Retinal pigment epithelial cell (primary cell): ENCODE measurements around the gene EFNA5.
"Not testable (repeated sequence)": the region's sequence is repeated elsewhere in the genome, so short reads cannot be mapped to it uniquely, and the experiment has no call there.

Experiments used
- DNase-seq: peaks from one replicate; pipeline ENCODE4 v3.0.0-alpha.2; 2010; ENCODE audit warnings: low read depth
- H3K4me3 ChIP-seq: 2 replicates; pipeline ENCODE4 v1.5.1; 2011; ENCODE audit warnings: mild to moderate bottlenecking, low read length, control low read depth, moderate library complexity
- CTCF ChIP-seq: conservative IDR thresholded peaks from 2 replicates; pipeline ENCODE4 v1.5.1; 2011; ENCODE audit warnings: low read depth, low read length, control low read depth, inconsistent platforms

Gene EFNA5

GRCh38 chr5:107500347-107500746 is 170.4 kb downstream of the EFNA5 start:
- no peak for DNase-seq
- TF ChIP-seq CTCF, result no peak
- no peak overlapping the region for H3K4me3 ChIP-seq

GRCh38 chr5:107499776-107500175 is 171.0 kb downstream of the EFNA5 start:
- H3K4me3 ChIP-seq, result no peak overlapping the region
- DNase-seq, result no peak
- no peak for TF ChIP-seq CTCF

DNA sequence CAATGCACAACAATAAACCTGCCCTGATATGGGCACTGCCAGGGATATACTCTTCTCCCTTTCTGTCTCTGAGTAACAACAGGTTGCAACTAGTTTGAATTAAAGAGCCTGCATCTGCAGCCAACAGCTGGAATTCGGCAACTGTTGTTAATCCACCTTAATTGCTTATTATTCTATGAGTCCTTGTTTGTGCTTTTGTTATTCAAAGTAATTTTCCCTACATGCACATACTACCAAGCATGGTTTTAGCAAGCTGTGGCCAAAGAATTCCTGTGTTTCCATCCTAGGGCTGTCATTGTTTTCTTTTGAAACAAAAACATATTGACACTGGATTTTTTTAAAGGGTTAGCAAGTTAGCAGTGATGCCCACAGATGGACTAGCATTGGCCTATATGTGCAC is 171.5 kb downstream of the EFNA5 start:
- no peak overlapping the region for H3K4me3 ChIP-seq
- TF ChIP-seq CTCF, result no peak
- DNase-seq, result no peak

- no peak overlapping the region for H3K4me3 ChIP-seq
- no peak for DNase-seq
- TF ChIP-seq CTCF, result no peak
Measured at GRCh38 chr5:107496466-107496865, 174.3 kb downstream of the EFNA5 start.

- not testable (repeated sequence) for H3K4me3 ChIP-seq, DNase-seq
Measured at GRCh38 chr5:107494129-107494528, 176.6 kb downstream of the EFNA5 start.

DNA sequence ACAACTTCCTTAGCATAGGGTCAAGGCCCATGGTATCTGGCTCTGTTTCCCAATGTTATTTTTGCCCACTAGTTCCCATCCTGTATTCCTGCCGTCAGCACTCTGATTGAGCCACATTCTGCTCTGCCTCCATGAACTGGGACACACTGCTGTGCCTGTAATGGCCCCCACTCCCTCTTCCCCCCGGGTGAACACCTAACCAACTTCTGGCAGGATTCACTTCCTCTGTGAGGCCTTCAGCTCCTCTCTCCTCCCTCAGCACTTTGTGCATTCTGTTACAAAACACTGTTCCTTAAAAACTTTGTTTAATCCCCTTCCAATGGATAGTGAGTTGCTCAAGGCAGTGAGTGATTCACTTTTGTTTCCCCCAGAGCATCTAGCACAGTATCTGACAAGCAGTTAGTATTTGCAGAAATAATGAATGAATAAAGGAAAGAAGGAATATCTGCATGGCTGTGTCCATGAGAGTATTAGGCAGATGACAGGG is 183.6 kb downstream of the EFNA5 start:
- no peak overlapping the region for H3K4me3 ChIP-seq
- no peak for TF ChIP-seq CTCF
- DNase-seq, result no peak

GRCh38 chr5:107486489-107486888 is 184.2 kb downstream of the EFNA5 start:
- DNase-seq, result no peak
- TF ChIP-seq CTCF, result no peak
- H3K4me3 ChIP-seq, result no peak overlapping the region

- TF ChIP-seq CTCF, result no peak
Measured at GRCh38 chr5:107485184-107485583, 185.6 kb downstream of the EFNA5 start.

More at GRCh38 chr5:107485184-107485583, 185.6 kb downstream of the EFNA5 start:
- H3K4me3 ChIP-seq, result no peak overlapping the region
- DNase-seq, result no peak
